ENCODE data around the gene PIGK. TPM values are rescaled to one million over a fixed set of nuclear protein-coding genes. Genes with fewer than 3 reads are reported as not detected.

Gene PIGK
- total RNA-seq = 23.6 and 32.1 TPM in 2 replicates

GRCh38 chr1:77219166-77219887 is at the start of gene PIGK:
TSS of gene PIGK (minus strand) at chr1:77219430. CDS start at chr1:77219402, 28 bp downstream.

Other genes starting within 250 kb of the PIGK start
- gene AK5, start 62.6 kb upstream of the PIGK start, total RNA-seq = 23.2 and 26.3 TPM in 2 replicates

All from bronchus fibroblast of lung (primary cell).